HK-2 (cell line): ENCODE data around the gene CELF1.
"Not testable (repeated sequence)": the region's sequence is repeated elsewhere in the genome, so short reads cannot be mapped to it uniquely, and the experiment has no call there.

Experiments
- DNase-seq: peaks from one replicate; pipeline ENCODE4 v3.0.0-alpha.2; 2018; ENCODE audit not compliant: unreplicated experiment

The CELF1 gene

DNA sequence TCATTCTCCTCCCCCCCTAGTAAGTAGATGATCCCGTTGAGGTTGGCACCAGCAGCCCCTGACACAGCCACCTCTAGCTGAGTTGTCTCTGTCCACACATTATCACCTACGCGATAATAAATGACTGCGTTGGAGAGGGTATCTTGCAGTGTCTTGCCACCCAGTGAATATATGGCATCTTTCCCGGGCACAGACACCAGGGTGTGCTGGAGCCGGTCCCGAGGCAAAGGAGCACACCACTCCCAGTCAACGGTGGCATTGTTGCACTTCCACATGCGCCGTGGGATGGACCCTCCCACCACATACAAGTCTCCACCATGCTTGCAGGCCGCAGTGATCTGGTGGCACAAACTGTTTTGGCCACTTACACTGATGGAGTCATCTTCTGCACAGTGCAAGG is 20.4 kb upstream of the CELF1 start:
- DNase-seq, result no peak

DNA sequence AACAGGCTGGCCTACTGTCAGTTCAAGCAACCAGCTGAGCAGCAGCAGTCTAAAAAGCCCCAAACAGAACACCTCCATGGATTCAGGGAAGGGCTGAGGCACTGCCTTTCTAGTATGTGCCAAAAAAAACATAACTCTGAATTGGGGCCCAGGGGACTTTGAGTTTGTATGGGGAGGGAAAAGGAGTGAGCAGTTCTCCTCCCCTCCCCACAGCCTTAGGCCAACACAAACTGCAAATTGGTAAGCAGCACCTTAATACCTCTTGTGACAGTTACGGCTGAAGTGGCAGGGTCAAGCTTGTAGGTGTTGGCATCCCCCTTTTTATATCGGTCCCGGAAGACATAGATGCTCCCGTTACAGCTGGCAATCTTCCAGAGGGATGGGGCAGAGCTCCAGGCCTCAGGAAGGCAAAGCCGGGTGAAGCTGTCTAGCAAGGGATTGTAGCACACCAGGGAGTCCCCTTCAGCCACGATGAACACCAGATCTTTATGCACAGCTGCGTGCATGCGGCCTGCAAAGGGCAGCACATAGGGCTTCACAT is 19.9 kb upstream of the CELF1 start:
- DNase-seq, result no peak

DNA sequence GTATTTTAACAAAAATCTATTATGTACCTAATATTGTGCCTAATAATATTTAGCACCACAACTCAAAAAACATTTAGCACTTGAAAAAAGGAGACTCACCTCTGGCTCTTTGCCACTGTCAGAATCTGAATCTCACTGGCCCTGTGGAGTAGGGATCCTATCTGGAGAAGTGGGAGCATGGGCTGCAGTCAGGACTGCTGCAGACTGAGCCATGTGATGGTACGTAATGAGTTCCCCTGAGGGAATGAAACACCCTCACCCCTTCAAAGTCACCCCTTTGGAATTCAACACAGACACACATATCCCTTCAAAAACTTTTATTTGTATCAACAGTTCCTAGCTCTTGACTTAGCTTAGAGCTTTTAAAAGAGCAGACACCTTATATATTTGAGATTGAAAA is 19.0 kb upstream of the CELF1 start:
- DNase-seq, result no peak

DNA sequence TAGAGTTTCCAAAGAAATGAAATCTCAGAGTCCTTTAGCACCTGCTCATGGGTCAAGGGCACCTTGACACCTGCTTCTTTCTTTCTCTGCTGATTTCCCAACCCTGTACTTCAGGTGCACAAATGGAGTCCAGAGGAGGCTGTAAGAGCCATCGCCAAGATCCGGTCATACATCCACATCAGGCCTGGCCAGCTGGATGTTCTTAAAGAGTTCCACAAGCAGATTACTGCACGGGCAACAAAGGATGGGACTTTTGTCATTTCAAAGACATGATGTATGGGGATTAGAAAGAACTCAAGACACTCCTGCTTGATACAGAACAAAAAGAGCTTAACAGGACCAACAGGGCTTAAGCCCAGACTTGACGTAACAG is 18.4 kb upstream of the CELF1 start:
- DNase-seq, result no peak

DNA sequence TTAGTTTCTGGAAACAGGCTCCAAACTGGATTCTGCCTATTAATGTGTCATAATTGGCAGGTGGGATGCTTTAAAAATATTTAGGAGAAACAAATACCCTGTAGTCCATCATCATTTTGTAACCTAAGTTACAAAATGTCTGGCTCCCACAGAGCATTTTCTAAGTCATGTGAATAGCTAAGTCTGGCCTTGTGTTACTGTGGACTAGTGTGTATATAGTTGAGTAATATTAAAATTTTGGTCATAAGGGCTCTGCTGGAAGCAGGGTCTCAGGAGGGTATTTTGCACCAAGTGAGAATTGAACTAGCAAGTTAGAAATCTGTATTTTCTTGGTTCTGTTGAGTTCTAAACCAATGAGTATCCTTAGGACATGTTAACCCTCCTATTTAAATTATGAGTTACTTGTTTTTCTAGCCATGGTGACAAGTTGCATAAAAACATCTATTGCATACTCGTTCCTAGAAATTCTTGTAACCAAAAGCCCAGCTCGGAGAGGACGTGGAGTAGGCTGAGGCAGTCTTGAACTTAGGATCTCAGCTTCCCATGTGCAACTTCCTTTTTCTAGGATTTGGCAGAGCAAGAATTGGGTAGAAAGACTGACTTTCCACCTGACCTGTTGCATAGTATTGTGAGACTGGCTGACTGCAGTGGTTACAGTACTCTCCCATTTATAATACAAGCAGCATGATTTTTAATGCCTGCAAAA is 17.9 kb upstream of the CELF1 start:
- DNase-seq, result no peak

DNA sequence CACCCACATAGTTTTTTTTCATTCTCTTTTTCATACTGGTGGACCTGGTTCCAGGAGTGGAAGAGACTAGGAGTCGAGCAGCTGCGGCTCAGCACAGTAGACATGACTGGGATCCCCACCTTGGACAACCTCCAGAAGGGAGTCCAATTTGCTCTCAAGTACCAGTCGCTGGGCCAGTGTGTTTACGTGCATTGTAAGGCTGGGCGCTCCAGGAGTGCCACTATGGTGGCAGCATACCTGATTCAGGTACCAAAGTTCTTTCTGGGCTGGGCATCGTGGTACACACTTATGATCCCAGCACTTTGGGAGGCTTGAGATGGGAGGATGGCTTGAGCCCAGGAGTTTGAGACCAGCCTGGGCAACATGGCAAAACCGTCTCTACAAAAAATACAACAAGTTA is 16.7 kb upstream of the CELF1 start:
- no peak for DNase-seq

DNA sequence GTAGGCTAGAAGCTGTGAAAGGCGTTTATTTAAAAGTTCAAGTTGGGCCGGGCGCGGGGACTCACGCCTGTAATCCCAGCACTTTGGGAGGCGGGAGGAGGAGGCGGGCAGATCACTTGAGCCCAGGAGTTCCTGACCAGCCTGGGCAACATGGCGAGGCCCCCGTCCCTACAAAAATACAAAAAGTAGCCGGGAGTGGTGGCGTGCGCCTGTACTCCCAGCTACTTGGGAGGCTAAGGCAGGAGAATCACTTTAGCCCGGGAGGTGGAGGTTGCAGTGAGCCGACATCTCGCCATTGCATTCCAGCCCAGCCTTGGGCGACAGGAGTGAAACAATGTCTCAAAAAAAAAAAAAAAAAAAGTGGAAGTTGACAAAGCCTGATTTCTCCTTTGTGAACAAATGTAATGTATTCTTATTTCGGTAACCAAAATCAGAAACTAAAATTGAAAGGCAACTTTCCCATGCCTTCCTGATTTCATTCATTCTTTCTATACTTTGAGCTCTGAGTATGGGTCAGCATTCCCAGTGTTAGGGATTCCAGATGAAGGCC is 13.3 kb upstream of the CELF1 start:
- DNase-seq, result peak; percentile 26

DNA sequence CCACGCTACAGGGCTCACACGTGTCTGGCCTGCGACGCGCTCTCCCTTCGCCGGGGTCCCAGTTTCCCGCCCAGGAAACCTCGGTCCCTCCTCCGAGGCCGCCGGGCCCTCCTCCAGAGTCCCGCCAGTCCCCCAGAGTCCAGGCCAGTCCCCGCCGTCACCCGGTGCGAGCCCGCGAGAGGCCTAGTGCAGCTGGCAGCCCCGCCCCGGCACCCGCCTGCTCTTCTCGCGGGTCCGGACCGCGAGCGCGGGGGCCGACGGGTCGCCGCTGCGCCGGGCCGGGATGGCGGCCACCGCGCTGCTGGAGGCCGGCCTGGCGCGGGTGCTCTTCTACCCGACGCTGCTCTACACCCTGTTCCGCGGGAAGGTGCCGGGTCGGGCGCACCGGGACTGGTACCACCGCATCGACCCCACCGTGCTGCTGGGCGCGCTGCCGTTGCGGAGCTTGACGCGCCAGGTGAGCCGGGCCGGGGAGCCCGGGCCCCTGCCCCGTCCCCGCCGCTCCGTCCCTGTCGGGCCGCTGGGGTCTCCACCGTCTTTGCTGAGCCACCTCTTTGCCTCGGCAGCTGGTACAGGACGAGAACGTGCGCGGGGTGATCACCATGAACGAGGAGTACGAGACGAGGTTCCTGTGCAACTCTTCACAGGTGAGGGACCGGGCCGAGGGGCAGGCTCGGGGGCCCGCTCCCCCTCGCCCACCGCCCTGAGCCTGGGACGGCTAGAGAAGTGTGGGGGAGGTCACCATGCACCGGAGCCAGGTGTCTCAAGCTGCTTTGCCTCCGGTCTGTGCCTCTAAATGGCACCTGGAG is 12.6 kb upstream of the CELF1 start, which contains the start of gene PTPMT1:
PTPMT1 (plus strand) TSS at position 260 of the 809 bp plus-strand sequence; CDS start at position 284, 24 bp downstream.
- peak; percentile 73 for DNase-seq

DNA sequence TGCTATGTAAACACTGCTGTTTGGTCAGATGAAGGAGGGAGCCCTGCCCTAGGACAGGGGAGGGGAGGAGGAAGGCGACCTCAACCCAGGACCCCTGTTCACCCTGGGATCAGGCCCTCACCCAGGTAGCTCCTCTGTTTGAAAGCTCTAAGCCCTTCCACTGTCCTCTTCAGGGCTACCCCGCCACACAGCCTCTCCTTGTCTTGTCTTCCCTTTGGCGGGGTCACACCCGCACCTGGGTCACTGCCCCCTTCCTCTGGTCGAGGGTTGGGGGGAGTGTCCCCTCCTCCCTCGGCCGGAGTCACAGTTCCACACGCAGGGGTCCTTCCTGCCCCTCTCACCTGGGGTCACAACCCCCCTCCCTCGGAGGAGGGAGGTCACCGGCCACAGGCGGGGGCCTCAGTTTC is 12.0 kb upstream of the CELF1 start:
- no peak for DNase-seq

DNA sequence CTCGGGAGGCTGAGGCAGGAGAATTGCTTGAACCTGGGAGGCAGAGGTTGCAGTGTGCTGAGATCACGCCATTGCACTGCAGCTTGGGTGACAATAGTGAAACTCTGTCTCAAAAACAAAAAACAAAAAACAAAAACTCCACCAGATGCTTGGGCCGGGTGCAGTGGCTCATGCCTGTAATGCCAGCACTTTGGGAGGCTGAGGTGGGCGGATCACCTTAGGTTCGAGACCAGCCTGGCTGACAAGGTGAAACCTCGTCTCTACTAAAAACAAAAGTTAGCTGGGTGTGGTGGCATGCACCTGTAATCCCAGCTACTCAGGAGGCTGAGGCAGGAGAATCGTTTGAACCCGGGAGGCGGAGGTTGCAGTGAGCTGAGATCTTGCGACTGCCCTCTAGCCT is 11.4 kb upstream of the CELF1 start:
- not testable (repeated sequence) for DNase-seq

DNA sequence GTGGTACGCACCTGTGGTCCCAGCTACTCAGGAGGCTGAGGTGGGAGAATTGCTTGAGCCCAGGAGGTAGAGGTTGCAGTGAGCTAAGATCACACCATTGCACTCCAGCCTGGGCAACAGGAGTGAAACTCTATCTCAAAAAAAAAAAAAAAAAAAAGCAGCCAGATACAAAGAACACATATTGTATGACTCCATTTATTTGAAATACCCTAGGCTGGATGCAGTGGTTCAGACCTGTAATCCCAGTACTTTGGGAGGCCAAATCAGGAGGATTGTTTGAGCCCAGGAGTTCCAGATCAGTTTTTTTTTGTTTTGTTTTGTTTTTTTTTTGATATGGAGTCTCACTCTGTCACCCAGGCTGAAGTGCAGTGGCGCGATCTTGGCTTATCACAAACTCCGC is 9.5 kb upstream of the CELF1 start:
- not testable (repeated sequence) for DNase-seq

DNA sequence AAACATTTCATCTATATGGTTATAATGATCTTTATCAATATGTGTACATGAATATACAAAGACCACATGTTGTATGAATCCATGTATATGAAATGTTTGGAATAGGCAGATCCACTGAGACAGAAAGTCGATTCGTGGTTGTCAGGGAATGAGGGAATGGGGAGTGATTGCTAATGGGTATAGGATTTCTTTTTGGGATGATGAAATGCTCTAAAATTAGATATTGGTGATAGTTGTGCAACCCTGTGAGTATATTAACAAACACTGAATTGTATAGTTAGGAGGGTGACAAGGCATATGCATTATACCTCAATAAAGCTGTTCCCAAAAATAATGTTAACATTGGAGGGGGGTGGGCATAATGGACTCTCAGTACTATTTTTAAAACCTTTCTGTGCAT is 7.5 kb upstream of the CELF1 start:
- no peak for DNase-seq

DNA sequence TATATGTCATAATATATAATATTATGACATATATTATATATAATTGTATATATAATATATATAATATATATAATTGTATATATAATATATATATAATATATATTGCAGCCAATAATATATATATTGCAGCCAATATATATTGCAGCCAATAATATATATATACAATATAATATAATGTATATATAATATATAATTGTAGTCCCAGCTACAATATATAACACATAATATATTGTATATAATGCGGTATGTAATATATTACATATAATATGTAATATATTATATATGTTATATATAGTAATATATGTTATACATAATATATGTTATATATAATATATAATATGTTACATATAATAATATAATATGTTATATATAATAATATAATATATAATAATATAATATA is 5.8 kb upstream of the CELF1 start:
- DNase-seq, result no peak

DNA sequence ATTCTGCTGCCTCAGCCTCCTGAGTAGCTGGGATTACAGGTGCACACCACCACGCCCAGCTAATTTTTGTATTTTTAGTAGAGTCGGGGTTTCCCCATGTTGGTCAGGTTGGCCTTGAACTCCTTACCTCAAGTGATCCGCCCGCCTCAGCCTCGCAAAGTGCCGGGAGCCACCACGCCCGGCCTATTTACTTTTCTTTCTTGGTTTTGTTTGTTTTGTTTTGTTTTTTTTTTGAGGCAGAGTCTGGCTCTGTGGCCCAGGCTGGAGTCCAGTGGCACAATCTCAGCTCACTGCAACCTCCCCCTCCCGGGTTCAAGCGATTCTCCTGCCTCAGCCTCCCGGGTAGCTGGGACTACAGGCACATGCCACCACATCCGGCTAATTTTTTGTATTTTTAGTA is 4.1 kb upstream of the CELF1 start:
- DNase-seq, result not testable (repeated sequence)

DNA sequence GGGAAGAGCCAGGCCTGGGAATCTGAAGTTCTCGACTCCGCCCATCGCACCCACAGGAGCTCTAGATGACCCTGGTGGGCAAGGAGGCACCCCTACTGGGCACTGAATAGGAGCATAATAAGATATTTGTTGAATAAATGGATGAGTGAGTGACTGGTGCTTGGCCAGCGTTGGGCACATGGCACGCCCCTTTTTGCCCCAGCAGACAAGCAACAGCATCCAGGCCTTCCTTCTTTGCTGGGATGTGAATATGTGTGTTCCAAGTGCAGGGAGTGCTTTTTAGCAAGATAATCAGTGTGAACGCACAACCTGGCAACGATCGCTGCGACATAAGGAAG is 443 bp upstream of the CELF1 start:
- no peak for DNase-seq

DNA sequence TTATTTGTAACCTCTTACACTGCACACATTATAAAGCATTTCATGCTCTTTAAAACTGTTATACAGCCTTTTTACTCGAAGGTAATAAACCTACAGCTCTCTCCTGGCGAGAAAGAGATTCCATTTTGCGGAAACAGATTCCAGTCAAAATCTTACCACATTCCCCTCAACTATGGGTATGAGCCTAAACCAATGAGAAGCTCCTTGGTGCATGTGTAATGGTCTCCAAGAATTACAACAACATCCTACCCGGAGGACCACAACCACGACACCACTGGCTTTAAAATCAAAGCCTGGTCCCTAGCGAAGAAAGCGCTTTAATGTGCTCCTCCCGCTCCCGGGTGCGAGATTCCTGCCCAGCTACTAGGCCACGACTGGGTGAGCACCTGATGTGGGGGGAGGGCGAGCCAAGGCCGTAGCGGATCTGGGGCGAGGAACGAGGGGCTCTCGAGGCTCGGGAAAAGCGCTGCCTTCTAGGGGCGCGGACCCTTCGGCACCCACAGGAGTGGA is 821 bp downstream of the CELF1 start:
- DNase-seq, result peak; percentile 45

DNA sequence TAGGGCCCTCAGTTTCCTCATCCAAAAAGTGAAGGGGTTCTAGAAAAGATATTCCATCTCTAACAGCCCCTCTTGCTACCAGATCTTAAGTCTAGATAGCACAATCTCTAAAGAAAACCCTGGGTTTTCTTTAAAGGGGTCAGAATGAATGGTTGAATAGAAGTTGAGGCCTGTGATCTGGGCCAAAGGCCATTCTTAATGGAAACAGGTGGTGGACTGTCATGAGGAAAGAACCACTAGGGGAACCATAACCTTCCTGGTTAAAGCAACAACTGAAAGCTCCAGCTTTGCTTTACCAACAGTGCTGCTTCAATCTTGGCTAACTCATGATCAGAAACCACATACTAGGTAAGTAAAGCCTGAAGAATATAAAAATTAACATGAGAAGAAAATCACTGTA is 1.8 kb downstream of the CELF1 start:
- DNase-seq, result no peak

DNA sequence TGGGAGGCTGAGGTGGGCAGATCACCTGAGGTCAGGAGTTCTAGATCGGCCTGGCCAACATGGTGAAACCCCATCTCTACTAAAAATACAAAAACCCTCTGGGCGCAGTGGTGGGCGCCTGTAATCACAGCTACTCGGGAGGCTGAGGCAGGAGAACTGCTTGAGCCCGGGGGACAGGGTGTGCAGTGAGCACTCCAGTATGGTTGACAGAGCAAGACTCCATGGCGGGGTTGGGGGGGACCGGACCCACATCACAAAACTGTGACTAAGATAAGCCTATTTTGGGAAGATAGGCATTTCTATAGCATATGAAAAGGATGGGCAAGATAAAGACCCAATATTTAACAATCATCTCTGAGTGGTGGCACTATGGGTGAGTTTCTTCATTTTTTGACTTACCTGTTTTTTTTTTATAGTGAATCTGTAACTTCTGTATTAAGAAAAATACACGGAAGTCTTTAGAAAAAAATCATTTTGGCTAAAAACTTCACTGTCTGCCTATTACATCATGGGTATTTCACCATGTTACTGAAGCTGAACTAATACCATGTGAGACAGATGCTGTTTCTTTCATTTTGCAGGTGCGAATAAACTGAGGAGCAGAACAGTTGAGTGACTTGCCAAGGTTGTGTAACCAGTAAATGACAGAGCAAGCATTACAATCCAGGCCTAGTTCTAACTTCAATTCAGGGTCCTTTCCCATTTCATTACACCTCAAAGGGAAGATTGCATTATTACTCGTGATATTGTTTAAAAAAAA is 2.5 kb downstream of the CELF1 start:
- no peak for DNase-seq

DNA sequence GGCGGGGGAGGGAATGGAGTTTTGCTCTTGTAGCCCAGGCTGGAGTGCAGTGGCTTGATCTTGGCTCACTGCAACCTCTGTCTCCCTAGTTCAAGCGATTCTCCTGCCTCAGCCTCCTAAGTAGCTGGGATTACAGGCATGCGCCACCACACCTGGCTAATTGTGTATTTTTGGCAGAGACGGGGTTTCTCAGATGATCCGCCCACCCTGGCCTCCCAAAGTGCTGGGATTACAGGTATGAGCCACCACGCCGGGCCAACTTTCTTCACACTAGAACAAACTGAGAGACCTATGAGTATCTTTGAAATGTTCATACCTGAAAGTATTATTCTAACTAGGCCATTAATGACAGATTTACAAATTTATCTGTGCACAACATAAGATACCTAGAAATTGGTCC is 6.7 kb downstream of the CELF1 start:
- not testable (repeated sequence) for DNase-seq

DNA sequence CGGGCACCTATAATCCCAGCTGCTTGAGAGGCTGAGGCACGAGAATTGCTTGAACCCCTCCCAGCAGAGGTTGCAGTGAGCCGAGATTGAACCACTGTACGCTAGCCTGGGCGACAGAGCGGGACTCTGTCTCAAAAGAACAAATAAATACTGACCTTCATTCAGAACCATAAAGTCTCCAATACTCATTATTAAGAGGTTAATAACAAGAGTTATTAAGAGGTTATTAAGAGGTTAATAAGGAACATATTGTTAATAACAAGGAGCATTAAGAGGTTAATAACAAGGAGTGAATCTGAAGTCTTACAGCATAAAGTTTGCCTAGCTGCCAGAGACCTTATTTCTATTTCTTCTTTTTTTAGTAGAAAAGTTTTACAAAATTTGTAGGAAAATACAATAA is 7.6 kb downstream of the CELF1 start:
- no peak for DNase-seq

DNA sequence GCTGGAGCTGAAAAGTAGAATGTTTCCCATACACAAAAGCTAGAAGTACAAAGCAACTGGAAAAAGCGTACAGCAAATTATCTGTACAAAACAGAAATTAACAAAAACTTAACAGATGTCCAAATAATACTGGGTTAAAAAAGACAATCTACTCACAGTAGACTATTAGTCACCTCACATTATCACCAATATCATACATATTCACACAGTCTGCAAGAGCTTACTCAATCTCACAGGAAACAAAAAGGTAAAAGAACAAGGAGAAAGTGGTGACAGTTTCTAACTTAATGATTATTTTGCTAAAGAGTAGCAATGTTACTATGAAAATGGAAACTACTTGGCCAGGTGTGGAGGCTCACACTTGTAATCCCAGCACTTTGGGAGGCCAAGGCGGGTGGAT is 11.9 kb downstream of the CELF1 start:
- DNase-seq, result no peak

DNA sequence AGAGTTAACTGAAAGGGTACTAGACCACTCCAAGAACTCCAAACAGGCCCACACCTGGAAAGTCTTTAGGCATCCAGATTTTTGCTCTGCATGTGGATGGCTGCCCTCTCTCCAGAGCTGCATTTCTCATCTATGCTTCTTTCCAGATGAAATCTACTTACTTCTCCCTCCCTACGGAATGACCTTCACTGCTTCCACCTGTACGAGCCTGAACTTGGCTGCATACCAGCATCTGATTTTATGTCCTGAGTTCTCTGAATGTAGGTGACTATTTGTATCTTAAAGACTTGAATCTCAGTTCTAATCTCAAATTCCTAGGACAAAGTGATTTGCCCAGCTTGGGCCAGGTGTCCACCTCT is 13.3 kb downstream of the CELF1 start:
- no peak for DNase-seq
